Melanocyte of skin (primary cell): Measurements from ENCODE around the gene STK32B. TPM values are rescaled to one million over a fixed set of nuclear protein-coding genes. Genes with fewer than 3 reads are reported as not detected.

ENCODE experiments used
- small RNA-seq, 2 donors: library from RNA; depleted of rRNA; stranded (forward); fragments of <200 nt; gene quantifications; one replicate each; pipeline ENCODE3, GENCODE V24; 2012
- total RNA-seq, 2 donors: library from RNA; depleted of rRNA; stranded (reverse); fragments of >200 nt; gene quantifications; 2 replicates each; pipeline ENCODE4 v1.2.3, GENCODE V29; 2012

Gene STK32B
- total RNA-seq = 10 to 100 TPM in 1 of 2 donors, 1 to 10 TPM in 1; 3.1 to 12.3 TPM

GRCh38 chr4:5051278-5052203 is at the start of gene STK32B:
STK32B (plus strand) TSS chr4:5051480.

DNA sequence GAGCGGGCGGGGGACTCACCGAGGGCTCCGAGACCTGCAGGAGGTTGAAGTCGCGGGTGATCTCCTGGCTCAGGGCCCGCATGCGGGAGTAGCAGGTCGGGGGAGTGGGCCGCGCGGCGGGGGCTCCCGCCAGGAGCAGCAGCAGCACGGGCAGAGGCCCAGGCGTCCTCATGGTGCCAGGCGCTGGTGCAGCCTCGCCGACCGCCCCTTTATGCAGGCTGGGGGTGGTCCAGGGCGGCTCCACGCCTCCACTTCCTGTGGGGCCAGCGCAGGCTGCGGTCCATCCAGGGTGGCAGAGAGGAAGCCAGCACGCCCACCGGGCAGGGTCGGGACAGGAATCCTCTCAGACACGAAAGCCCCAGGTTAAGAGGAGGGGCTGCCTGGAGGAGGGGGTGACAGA is 32.0 kb upstream of the STK32B start, which contains the start of gene CYTL1:
Gene CYTL1 (minus strand): TSS at position 185 of the 400 bp plus-strand sequence. CDS start 13 bp downstream, at position 172.

Small RNA genes lying within 50 kb of the gene (small RNA-seq; reads per million reads assigned to genes)
- gene RF00019 = 0 reads per million in 2 donors

Other genes starting within 250 kb of the STK32B start
- 1 to 10 TPM; 1.4 to 2.0 TPM for gene MSX1, start 191.8 kb upstream of the STK32B start, total RNA-seq
- gene CYTL1, start 32.0 kb upstream of the STK32B start, total RNA-seq = 10 to 100 TPM in 1 of 2 donors, 1 to 10 TPM in 1; 4.8 to 27.6 TPM